ENCODE results near the gene TPP2.
A peak's percentile ranks its signal among the peaks of the same experiment; 100 is the strongest.

The TPP2 gene

DNA sequence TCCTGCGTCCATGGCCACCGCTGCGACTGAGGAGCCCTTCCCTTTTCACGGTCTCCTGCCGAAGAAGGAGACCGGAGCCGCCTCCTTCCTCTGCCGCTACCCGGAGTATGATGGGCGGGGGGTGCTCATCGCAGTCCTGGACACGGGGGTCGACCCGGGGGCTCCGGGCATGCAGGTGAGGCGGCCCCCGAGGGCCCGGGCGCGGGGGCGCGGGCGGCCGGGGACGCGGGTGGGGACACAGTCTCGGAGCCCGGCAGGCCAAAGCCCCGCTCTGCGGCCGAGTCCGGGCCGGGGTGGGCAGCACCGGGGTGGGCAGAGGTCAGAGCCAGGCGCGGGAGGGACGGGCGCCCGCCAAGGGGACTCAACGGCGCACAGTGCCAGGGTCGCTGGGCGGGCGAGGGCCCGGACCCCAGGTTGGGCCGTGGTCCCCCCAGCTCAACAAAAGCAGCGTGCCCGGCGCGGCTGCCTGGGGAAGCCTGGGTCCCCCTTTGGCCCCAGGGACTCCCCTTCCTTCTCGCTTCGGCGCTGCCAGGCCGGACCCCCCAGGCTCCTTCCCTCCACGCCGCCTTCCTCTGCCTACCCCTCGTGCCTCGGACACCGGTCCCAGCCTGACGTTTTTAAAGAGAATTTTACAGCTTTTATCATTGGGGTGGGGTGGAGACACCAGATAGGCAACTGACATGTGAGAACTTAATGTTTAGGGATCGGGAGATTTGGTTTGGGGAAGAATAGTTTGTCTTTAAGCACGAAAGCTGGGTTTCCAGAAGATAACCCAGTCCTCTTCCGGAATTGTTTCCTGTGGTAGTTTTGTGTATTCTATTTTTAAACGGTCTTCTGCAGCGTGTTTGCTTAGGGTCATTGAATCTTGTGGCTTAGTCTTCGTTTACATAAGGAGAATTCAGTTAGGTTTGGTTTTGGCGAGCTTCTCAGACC lies 509 bp downstream of the TPP2 start:
- peak; percentile 14 for DNase-seq

DNA sequence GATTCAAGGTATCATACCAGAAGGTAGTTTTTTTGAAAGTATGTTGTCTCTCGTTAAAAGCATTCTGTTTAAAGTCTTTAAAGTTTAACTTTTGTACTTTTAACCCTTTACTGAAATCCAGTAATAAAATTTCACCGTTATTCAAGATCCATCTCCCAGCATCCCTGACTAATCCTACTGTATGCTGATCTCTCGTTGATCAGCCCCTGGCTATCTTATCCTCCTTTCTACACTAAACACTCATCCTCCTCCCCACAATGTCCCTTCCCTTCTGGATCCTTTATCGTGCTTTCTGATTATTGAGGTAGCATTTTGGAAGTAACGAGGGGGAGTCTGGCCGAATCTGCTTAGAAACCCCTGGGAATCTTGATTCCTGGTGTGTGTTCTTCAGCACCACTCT lies 1.3 kb downstream of the TPP2 start:
- no peak for DNase-seq

DNA sequence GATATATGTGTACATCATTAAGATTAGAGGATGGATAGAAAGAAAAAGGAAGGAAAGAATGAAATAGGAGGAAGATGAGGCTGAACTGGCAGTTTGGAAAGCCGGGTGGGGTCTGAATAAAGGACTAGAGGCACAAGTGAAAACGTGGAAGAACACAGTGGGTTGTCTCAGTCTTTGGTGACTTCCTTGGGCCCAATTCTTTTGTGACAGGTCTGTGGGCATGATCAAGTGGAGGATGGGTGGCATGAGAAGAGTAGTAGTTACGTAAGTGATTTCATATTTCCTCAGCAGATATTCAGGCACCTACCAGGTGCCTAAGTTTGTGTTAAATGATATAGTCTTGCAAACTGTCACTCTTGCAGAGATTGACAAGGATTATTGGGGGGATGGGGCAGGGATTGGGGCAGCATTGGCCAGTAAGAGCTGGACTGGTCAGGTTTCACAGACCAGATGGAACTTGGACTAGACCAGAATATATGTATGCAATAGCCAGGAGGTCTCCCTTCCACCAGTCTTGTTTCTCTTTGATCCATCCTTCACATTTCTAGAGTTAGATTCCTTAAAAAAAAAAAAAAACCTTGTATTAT lies 2.7 kb downstream of the TPP2 start:
- DNase-seq: no peak

DNA sequence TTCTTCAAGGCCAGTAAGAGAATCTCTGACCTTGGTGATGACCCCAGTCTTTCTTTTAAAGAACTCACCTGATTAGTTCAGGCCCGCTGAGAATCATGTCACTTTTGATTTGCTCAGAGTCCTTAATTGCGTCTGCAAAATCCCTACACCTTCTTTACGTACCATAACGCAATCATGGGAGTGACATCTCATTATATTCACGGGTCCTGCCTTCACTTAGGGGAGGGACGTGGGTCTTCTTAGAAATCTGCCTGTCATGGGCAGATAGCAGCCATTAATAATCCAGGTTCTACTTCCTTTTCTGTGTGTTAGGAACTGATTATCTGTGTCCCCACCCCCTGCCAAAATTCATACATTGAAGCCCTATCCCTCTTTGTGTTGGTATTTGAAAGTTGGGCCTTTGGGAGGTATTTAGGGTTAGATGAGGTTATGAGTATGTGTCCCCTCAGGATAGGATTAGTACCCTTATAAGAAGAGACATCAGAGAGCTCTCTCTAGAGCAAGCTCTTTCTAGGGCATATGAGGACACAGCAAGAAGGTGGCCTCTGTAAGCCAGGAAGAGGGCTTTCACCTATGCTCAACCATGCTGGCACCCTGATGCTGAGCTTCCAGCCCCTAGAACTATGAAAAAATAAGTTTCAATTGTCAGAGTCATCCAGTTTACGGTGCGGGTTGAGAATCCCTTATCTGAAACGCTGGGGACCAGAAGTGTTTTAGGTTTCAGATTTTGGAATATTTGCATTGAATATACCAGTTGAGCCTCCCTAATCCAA lies 9.9 kb downstream of the TPP2 start:
- DNase-seq: no peak

DNA sequence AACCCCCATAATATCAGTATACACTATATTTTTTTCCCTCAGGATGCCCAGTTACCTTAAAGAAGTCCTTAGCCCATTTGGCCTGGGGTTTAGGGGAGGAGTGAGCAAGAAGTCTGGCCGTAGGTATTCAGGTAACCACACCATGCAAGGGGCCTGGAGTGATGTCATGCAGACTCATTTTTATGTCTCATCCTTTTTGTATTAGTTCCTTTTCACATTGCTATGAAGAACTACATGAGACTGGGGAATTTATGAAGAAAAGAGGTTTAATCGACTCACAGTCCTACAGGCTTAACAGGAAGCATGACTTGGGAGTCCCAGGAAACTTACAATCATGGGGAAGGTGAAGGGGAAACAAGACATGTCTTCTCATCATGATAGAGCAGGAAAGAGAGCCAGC lies 12.2 kb downstream of the TPP2 start:
- DNase-seq: no peak

DNA sequence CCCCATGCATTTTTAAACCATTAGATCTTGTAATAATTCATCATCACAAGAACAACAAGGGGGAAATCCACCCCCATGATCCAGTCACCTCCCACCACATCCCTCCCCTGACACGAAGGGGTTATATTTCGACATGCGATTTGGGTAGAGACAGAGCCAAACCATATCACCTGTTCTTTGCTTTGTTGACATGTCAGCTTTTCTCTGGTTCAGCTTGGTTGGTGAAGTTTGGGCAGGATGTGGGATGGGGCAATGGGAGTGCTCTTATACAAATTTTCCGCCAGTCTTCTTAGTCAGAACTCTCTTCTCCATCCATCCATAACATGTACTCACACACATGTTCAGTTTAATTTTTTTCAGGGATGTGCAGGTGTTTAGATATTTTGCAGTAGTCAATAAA lies 12.9 kb downstream of the TPP2 start:
- DNase-seq: no peak

DNA sequence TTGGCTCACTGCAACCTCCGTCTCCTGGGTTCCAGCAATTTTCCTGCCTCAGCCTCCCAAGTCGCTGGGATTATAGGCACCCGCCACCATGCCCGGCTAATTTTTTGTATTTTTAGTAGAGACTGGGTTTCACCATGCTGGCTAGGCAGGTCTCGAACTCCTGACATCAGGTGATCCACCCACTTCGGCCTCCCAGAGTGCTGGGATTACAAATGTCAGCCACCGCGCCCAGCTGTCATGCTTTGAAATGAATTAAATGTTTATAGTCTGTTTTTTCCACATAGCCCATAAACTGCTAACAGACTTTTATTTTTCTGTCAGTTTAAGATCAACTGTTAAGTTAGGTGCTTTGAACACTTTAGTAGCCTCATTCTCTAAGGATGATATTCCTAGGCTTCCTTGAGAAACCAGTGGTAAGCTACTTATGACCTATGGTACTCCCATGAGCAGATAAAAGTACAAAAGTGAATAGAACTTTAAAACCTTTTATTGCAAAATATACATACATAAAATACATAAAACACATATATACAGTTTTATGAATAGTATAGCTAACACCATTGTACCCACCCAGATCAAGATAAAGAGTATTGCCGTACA lies 13.6 kb downstream of the TPP2 start:
- DNase-seq: no peak

DNA sequence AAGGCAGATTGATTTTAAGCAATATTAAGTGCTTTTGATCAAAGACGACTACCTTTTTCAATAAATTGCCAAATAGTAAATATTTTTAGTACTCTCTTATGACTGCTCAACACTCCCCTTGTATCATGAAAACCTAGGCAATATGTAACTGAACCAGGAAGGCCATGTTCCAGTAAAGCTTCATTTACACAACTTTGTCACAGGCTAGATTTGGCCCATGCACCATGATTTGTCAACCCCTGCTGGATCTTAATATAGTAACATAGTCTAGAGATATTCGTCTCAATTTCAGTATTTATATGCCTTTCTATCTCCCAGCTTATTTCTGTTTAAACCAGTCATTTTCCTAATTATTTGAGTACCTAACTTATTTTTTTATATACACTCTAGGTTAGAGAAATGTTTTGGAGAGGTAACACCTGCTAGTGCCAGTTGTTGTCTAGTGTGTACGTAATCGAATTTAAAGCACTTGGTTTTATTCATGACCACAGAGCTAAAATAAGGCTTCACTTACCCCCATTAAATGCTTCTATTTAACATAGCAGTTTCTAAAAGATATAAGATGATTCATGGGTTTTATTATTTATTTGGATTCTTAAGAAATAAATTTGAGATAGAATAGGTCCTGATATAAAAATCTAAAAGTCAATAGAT lies 21.0 kb downstream of the TPP2 start:
- DNase-seq: no peak

DNA sequence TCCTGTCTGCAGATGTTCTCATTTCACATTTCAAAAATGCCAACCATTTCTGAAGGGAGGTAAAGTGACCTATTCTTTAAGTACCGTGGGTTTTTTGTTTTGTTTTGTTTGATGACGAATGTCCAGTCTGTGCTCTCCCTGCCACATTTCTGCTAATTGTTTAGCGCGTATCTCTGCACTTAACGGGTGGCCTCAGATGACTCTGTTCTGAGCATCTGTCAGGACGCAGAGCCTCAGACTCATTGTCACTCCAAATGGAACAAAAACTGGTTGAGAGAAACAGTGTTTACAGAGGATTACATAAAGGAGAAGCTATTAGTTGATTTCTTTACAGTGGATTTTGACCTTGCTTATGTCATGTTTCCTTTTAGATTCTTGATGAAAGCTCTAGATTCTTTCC lies 23.7 kb downstream of the TPP2 start:
- no peak for DNase-seq

DNA sequence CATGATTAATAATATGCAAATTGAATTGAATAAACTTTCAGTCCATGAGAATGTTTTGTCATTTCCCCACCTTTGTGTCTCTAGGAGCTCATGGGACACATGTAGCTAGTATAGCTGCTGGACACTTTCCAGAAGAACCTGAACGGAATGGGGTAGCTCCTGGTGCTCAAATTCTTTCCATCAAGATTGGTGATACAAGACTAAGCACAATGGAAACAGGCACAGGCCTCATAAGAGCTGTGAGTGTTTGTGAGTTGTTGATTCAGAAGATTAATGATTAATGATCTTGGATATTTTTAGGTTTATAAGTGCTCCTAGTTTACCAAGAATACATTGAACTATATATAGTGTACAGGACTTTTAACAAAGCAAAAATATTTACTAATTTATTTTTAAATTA lies 30.1 kb downstream of the TPP2 start:
- DNase-seq: no peak

DNA sequence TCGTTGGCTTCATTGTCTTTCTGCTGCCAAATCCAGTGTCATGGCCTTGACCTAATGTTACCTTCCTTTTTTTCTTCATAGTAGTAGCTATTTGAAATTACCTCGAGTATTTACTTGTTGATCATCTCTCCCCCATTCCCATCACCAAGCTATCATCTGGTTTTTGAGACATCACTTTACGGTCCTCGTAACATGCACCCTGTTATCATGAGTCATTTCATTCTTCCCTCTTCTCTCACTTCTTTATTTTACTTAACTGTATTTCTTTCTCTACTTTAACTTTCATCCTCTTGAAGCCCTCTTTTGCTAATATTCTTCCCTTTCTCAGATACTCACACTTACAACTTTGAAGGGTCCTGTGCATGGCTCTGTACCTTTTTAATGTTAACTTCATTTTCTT lies 31.8 kb downstream of the TPP2 start:
- DNase-seq: no peak

DNA sequence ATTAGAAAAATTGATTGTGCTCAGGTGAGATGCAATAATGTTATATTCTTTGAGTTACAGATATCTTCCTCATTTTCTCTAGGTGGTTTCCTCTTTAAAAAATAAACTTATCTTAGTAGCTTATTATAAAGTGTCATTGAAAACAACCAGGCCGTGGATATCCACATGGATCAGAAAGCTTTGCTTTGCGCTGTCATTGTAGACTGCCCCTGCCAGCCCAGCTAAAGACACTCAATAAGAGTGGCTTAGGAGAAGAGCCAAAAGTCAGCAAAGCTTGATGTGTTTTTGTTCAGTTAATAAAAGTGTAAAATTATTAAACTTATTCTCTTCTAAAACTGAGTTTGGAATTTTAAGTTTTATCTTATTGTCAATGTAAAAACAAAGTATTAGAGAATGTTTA lies 34.4 kb downstream of the TPP2 start:
- DNase-seq: no peak

DNA sequence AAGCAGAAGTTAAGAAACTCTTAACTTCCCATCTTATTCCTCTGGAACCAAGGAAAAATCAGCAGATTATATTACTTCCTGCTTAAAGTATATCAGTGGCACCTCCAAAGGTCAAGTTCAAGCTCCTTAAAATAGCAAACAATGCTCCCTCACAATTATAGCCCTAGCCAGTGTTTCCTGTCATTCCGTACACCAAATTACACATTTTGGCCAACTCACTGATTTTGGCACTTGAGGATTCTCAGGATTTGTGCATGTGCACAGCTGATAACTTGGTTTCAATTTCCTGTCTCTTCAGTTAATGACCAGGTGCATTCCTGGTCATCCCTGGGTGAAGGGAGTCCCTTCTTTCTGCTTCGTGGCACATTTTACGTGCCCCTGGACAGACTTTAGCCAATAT lies 42.0 kb downstream of the TPP2 start:
- DNase-seq: no peak

DNA sequence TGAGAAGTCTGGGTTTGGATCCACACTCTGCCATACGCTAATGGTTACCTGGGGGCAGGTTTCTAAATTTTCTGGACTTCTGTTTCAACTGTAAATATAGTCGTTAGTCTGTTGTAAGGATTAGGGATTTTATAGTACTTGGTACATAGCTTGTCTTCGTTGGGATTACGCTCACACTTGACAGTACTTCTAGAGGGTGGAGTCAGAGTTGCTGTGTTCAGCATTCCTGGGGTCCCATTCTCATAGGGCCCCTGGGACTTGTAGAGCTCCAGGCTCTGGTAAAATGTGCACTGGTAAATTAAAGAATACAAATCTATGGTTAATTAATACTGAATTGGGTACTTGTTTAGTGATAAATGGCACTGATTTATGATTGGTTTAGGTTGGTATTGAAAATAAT lies 45.2 kb downstream of the TPP2 start:
- DNase-seq: no peak

DNA sequence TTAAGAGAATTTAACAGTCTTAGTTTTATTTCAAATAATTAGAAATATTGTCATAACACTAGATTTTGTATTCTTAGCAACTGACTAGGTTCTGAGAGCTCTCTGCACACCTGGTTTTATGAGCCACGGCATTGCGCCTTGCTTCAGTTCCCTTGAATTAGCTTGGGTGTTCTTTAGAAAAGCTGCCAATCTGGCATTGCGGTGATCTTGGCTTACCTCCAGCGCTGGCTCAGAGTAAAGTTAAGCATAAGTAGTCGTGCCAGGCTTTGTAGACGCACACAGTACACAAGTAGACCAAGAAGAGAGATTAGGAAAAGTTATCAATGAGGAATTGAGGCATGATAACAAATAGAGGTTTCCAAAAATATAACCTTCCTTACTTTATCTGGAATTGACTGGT lies 45.7 kb downstream of the TPP2 start:
- DNase-seq: no peak

DNA sequence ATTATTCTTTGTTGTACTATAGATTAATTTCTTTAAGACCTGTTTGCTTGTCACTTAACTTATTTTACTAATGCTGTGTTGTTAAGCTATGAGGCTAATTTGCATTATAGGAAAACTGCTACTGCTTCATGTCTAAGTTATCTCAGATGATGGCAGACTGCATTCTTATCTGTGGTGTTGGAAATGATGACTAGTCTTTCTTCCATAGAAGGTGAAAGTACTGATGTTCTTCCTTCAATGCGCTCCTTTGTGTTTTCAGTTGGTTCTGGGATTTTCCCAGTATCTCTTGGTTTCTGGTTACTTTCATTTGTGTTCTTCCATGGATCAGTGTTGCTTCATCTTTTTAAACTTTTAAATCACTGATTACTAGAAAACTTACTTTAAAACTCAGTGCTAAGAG lies 46.9 kb downstream of the TPP2 start:
- no peak for DNase-seq

DNA sequence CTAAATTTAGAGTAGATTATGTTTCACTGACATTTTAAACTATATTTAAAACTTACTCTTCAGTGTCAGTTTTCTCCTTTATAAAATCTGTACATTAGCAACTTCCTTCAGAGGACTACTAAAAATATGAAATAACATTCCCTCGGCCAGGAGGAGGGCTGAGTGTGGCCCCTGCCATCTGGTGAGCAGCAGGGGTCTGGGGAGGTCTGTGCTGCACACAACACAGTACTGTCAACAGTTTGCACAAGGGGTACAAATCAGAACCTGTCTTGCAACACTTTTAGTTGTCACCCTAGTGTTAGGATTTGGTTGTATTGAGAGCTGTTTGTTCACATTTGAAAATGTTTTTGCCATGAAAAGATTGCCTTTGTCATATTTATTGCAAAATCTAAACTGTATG lies 48.9 kb downstream of the TPP2 start:
- DNase-seq: no peak

DNA sequence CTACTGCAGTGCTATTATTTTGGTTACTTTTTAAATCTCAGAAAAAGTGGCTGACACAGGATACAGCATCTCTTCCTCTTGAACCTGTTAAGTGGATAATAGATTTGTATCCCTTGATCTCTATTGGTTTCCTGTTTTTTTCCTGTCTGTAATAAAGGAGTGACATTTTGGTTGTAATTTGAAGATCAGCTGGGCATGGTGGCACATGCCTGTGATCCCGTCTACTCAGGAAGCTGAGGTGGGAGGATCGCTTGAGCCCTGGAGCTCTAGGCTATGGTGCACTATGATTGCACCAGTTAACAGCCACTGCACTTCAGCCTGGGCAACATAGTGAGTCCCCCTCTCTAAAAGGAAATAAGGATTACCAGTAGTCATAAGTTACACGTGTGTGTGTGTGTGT lies 51.3 kb downstream of the TPP2 start:
- DNase-seq: no peak

DNA sequence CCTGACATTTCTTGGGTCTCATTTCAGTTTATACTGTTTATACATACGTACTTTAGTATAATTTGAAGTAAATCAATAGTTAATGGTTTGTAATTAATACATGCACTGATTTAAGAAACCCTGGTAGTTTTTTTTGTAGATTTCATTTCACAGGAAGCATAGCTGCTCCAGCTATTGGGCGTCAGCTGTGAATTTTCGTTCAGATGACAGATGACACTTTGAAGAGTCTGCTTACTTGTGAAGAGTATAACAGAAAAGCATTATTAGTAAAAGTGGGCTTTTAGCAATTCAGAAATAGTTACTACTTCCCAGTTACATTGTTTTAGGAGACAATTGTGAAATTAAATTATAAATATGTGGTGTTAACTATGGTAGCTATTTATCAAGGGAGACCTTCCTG lies 53.7 kb downstream of the TPP2 start:
- no peak for DNase-seq

DNA sequence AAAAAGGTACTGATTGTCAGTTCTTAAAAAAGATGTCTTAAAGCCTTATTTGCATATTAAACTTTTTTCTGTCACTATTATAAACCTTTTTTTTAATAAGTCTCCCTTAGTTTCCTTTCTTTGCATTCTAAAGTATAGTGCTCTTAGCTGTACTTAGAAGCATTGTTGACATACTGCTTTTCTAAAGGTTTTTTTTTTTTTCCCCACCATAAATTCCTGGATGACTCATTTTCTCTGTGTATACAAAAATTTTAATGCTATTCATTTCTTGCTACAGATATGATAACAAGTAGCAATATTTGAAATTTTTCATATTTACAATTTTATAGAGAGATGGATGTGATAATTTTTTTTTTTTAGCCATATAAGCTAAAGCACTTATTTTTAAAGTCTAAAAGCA lies 54.6 kb downstream of the TPP2 start:
- DNase-seq: no peak

DNA sequence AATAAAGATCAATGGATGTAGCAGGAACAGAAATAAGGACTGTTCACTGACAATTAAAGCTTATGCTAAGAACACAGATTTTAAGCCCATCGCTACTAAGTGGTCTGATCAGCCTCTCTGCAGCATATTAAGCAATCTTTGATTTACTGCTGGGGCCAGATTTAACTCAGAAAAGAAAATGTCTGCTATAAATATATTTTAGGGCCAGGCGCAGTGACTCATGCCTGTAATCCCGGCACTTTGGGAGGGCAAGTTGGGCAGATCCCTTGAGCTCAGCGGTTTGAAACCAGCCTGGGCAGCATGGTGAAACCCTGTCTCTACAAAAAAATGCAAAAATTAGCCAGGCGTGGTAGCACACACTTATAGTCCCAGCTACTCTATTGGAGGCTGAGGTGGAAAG lies 55.1 kb downstream of the TPP2 start:
- no peak for DNase-seq

DNA sequence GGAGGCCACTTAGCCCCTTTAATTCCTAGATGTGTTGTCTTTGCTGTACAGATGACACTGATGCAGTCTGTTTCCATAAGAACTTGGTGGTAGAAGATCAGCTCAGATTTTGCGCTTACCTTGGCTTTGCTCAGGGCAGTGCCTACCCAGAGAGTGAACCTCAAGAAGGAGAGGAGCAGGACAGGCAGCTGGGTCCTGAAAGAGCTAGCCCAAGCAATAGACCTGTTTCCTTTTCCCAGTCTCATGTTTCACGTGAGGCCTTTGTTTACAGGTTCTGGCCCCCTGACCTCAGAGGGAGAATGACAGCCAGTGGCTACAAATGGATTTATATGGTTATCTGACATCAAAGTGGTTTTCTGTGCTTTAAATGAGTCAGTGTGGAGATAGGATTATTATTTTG lies 58.0 kb downstream of the TPP2 start:
- no peak for DNase-seq

DNA sequence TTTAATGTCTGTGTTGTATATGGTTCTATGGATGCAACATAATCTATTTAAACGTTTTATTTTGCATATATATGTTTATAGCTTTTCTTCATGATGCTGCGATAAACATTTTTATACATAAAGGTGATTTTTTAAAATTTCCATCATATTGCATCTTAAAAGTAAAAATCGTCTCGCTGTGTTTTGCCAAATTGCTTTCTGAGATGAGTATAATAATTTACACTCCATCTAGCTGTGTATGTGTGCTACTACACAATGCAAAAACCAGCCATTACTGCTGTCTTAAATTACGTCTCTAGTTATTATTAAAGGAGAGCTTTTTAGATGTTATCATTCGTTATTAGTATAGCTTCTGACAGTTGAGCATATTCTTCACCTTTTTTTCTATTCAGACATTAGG lies 60.8 kb downstream of the TPP2 start:
- no peak for DNase-seq
